Mesenchymal stem cell (in vitro differentiated cells and primary cell): ENCODE results near the gene ERCC3.
"Not testable (repeated sequence)": the region's sequence is repeated elsewhere in the genome, so short reads cannot be mapped to it uniquely, and the experiment has no call there.

Experiments
- DNase-seq: peaks from one replicate; pipeline ENCODE4 v3.0.0-alpha.2; 2013
- H2AFZ ChIP-seq: one replicate; pipeline ENCODE4 v1.6.1; 2013; ENCODE audit warnings: low read depth, mild to moderate bottlenecking, control low read depth, inconsistent platforms, low read length, moderate library complexity
- H2AK5ac ChIP-seq: 2 replicates; pipeline ENCODE4 v1.6.1; 2013; ENCODE audit warnings: low read length, moderate library complexity, mild to moderate bottlenecking, inconsistent platforms; ENCODE audit not compliant: severe bottlenecking
- H2BK120ac ChIP-seq: one replicate; pipeline ENCODE4 v1.6.1; 2013; ENCODE audit warnings: low read depth, mild to moderate bottlenecking, inconsistent platforms, low read length, moderate library complexity
- H2BK12ac ChIP-seq, 2 experiments: one replicate each; pipeline ENCODE4 v1.6.1; 2013; ENCODE audit warnings: inconsistent platforms in 2 of 2, low read length in 2 of 2, mild to moderate bottlenecking in 2 of 2, moderate library complexity in 2 of 2, control low read depth in 1 of 2
- H2BK15ac ChIP-seq: one replicate; pipeline ENCODE4 v1.6.1; 2013; ENCODE audit warnings: mild to moderate bottlenecking, low read depth, inconsistent platforms; ENCODE audit not compliant: poor library complexity, severe bottlenecking
- H2BK5ac ChIP-seq: 2 replicates; pipeline ENCODE4 v1.6.1; 2013; ENCODE audit warnings: low read depth, mild to moderate bottlenecking, low read length, control low read depth, inconsistent platforms; ENCODE audit not compliant: poor library complexity, severe bottlenecking
- H3K14ac ChIP-seq, 2 experiments: one replicate each; pipeline ENCODE4 v1.6.1; 2013; ENCODE audit warnings: inconsistent platforms in 2 of 2, low read length in 2 of 2, control low read depth in 1 of 2, mild to moderate bottlenecking in 1 of 2, moderate library complexity in 1 of 2
- H3K18ac ChIP-seq, 2 experiments: one replicate each; pipeline ENCODE4 v1.6.1; 2013; ENCODE audit warnings: inconsistent platforms in 2 of 2, low read length in 2 of 2, control low read depth in 1 of 2, low read depth in 1 of 2, mild to moderate bottlenecking in 1 of 2
- H3K23ac ChIP-seq, 2 experiments: one replicate each; pipeline ENCODE4 v1.6.1; 2013; ENCODE audit warnings: inconsistent platforms in 2 of 2, low read length in 2 of 2, mild to moderate bottlenecking in 2 of 2, moderate library complexity in 2 of 2, control low read depth in 1 of 2
- H3K27ac ChIP-seq: 2 replicates; pipeline ENCODE4 v1.5.1; 2013; ENCODE audit warnings: mild to moderate bottlenecking, moderate library complexity, low read length, control low read depth, inconsistent platforms; ENCODE audit not compliant: poor library complexity, severe bottlenecking
- H3K27me3 ChIP-seq, 2 experiments: 2 replicates each; pipeline versions ENCODE4 v1.6.1 to v1.7.0; 2013; ENCODE audit warnings: low read length in 2 of 2, mild to moderate bottlenecking in 2 of 2, moderate library complexity in 2 of 2, control low read depth in 1 of 2, inconsistent platforms in 1 of 2; ENCODE audit not compliant: control insufficient read depth in 1 of 2, insufficient read depth in 1 of 2
- H3K36me3 ChIP-seq, 2 experiments: 2 replicates each; pipeline versions ENCODE4 v1.6.1 to v1.7.0; 2013; ENCODE audit warnings: low read length in 2 of 2, control low read depth in 1 of 2, inconsistent platforms in 1 of 2, low read depth in 1 of 2, mild to moderate bottlenecking in 1 of 2; ENCODE audit not compliant: insufficient read depth in 2 of 2, control insufficient read depth in 1 of 2
- H3K4ac ChIP-seq, 2 experiments: one replicate each; pipeline ENCODE4 v1.6.1; 2013; ENCODE audit warnings: inconsistent platforms in 2 of 2, low read length in 2 of 2, mild to moderate bottlenecking in 2 of 2, moderate library complexity in 2 of 2, control low read depth in 1 of 2, low read depth in 1 of 2
- H3K4me1 ChIP-seq: 2 replicates; pipeline ENCODE4 v1.6.1; 2013; ENCODE audit warnings: low read depth, low read length, control low read depth; ENCODE audit not compliant: control insufficient read depth, insufficient read depth
- H3K4me2 ChIP-seq: 2 replicates; pipeline ENCODE4 v1.6.1; 2013; ENCODE audit warnings: low read length, mild to moderate bottlenecking, inconsistent platforms; ENCODE audit not compliant: poor library complexity, severe bottlenecking
- H3K4me3 ChIP-seq, 2 experiments: 2 replicates each; pipeline versions ENCODE4 v1.5.1 to v1.7.0; 2013; ENCODE audit warnings: low read length in 2 of 2, mild to moderate bottlenecking in 2 of 2, control low read depth in 1 of 2, low read depth in 1 of 2; ENCODE audit not compliant: insufficient read depth in 1 of 2
- H3K79me1 ChIP-seq: replicated peaks from 2 replicates; pipeline ENCODE4 v1.6.1; 2013; ENCODE audit warnings: mild to moderate bottlenecking, control low read depth, low read length, inconsistent platforms; ENCODE audit not compliant: poor library complexity, severe bottlenecking
- H3K9ac ChIP-seq: 2 replicates; pipeline ENCODE4 v1.7.0; 2013; ENCODE audit warnings: mild to moderate bottlenecking, low read length, moderate library complexity
- H3K9me3 ChIP-seq: 2 replicates; pipeline ENCODE4 v1.7.0; 2013; ENCODE audit warnings: mild to moderate bottlenecking, low read length; ENCODE audit not compliant: control insufficient read depth
- H4K8ac ChIP-seq: one replicate; pipeline ENCODE4 v1.6.1; 2013; ENCODE audit warnings: inconsistent platforms, mild to moderate bottlenecking, low read length, moderate library complexity
- H4K91ac ChIP-seq: one replicate; pipeline ENCODE4 v1.6.1; 2013; ENCODE audit warnings: mild to moderate bottlenecking, low read length, inconsistent platforms
- WGBS: methylation state at CpG from one replicate; pipeline ENCODE4 v1.1.7; 2013; ENCODE audit warnings: mixed read lengths; 5-methylcytosine and 5-hydroxymethylcytosine counted together

ERCC3 gene

DNA sequence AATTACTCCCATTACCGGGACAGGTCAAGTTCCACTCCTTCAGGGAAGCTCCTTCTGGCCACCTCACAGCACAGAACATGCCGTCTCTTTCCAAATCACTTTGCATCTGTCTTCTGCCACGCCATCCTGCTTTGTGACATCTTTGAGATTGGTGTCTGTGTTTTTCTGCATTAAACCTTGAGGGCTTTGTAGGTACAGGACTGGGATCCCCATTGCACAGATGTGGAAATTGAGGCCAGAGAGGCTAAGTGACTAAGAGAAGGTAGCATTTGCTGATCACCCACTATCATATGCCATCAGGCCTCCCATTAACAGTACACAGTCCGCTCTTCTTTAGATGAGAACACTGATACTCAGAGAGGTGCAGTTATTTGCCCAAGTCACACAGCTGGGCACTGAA, 64.4 kb downstream of the ERCC3 start:
- Histone ChIP-seq H3K4me2 (no peak overlapping the region), H3K18ac (no peak overlapping the region), H2AFZ (no peak overlapping the region), H2AK5ac (no peak overlapping the region), H2BK15ac (no peak overlapping the region), H3K14ac (no peak overlapping the region), H3K27ac (no peak overlapping the region), H2BK120ac (no peak overlapping the region), H3K23ac (no peak overlapping the region), H3K4me1 (peaks cover 9% of the 10 kb centered on the region), H3K4me3 (no peak overlapping the region), H2BK5ac (no peak overlapping the region), H3K9ac (no peak overlapping the region), H3K9me3 (no peaks in the 10 kb centered on the region), H3K4ac (no peak overlapping the region), H4K91ac (no peak overlapping the region), H3K36me3 (no peaks in the 10 kb centered on the region), H3K27me3 (no peaks in the 10 kb centered on the region), H2BK12ac (no peak overlapping the region), H4K8ac (no peak overlapping the region), H3K79me1 (no peaks in the 10 kb centered on the region)
- WGBS = 91% methylated on average over 4 of the region's 4 CpGs
- no peak for DNase-seq

DNA sequence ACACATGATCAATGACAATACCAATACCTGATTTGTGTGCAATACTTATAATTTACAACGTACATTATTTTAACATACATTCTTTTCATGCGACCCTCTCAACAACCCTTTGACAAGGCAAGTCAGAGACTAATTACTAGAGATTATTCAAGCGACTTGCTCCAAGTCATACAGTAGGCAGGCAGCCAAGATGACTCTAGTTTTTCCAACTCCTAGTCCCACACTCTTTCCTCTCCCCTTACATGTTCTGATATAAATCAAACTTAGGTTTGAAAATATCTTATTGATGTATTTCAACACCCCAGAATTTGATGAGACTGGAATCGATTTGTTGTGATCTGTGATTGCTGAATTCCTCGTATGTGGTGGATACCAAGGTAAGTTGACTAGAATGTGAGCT, 65.8 kb downstream of the ERCC3 start:
- Histone ChIP-seq H3K4me3 (no peak overlapping the region), H2BK12ac (no peak overlapping the region), H2BK120ac (no peak overlapping the region), H3K36me3 (no peaks in the 10 kb centered on the region), H2AFZ (no peak overlapping the region), H3K27me3 (peaks cover 0 to 3% of the 10 kb centered on the region in 2 experiments), H2BK5ac (no peak overlapping the region), H4K91ac (no peak overlapping the region), H4K8ac (no peak overlapping the region), H2BK15ac (no peak overlapping the region), H3K4me2 (no peak overlapping the region), H3K4ac (no peak overlapping the region), H3K27ac (no peak overlapping the region), H3K14ac (no peak overlapping the region), H3K18ac (no peak overlapping the region), H3K9ac (no peak overlapping the region), H3K4me1 (peaks cover 9% of the 10 kb centered on the region), H3K9me3 (no peaks in the 10 kb centered on the region), H3K79me1 (no peaks in the 10 kb centered on the region), H3K23ac (no peak overlapping the region), H2AK5ac (no peak overlapping the region)
- DNase-seq = no peak
- WGBS = 92% methylated on average over 5 of the region's 5 CpGs

DNA sequence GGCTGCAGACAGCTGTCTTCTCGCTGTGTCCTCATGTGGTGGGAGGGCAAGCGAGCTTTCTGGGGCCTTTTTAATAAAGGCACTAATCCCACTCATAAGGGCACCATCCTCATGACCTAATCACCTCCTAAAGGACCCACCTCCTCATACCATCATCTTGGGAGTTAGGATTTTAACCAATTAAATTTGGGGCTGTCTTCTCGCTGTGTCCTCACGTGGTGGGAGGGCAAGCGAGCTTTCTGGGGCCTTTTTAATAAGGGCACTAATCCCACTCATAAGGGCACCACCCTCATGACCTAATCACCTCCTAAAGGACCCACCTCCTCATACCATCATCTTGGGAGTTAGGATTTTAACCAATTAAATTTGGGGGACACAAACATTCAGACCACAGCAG, 66.7 kb downstream of the ERCC3 start:
- DNase-seq, H3K36me3 ChIP-seq, H3K9me3 ChIP-seq, H2BK5ac ChIP-seq, H3K79me1 ChIP-seq, H2AFZ ChIP-seq, H2BK15ac ChIP-seq, H3K4me1 ChIP-seq, H3K27me3 ChIP-seq, H2AK5ac ChIP-seq, H3K23ac ChIP-seq, H4K91ac ChIP-seq, H3K4me3 ChIP-seq, H4K8ac ChIP-seq, H3K27ac ChIP-seq, H3K4me2 ChIP-seq: not testable (repeated sequence)
- Histone ChIP-seq H2BK120ac (peak overlapping the region; percentile 23), H3K9ac (peak overlapping the region; percentile 66), H3K14ac (peak overlapping the region in 1 of 2 experiments; percentile 77), H3K18ac (peak overlapping the region in 1 of 2 experiments; percentile 91), H2BK12ac (peak overlapping the region; percentile 14 to 86), H3K4ac (peak overlapping the region in 1 of 2 experiments; percentile 12)
- 90% methylated on average over 5 of the region's 5 CpGs for WGBS

DNA sequence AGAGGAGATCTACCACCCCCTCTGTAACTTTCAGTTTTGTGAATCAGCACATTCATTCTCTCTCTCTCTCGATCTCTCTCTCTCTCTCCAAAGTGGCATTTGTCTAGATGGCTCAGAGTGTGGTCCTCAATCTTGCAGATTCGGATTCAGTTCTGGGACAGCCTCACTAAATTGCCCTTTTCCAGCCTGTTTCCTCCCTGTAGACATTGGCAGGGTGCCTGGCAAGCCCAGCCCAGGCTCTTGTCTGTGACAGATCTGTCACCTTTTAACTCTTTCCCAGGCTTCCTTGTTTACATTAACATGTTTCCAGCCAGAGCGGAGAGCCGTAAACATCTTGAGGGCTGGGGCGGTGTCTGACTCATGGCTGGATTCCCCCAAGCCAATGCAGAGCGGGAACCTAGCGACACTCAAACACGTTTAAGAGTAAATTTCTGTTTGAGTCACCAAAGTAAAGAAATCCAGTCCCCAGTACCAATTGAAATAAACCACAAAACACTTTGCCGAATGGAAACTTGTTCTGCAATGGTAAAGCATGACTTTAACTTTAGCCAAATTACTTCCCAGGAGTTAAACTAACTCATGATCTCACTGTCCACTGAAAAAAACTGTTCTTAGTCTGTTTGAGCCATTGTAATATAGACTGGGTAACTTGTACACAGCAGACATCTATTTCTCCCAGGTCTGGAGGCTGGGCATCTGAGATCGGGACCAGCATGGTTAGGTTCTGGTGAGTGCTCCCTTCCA, 67.3 kb downstream of the ERCC3 start:
- H2AFZ ChIP-seq = no peak overlapping the region
- no peaks in the 10 kb centered on the region for H3K36me3 ChIP-seq
- H3K9ac ChIP-seq = peak overlapping the region; percentile 66
- peaks cover 0 to 4% of the 10 kb centered on the region in 2 experiments for H3K27me3 ChIP-seq
- WGBS = 8% methylated on average over 10 of the region's 10 CpGs
- peak overlapping the region; percentile 52 for H2AK5ac ChIP-seq
- peak overlapping the region in 1 of 2 experiments; percentile 35 for H3K4me3 ChIP-seq
- H3K4me1 ChIP-seq = peaks cover 9% of the 10 kb centered on the region
- H3K9me3 ChIP-seq = no peaks in the 10 kb centered on the region
- no peaks in the 10 kb centered on the region for H3K79me1 ChIP-seq
- peak overlapping the region; percentile 21 for H2BK120ac ChIP-seq
- no peak overlapping the region for H3K27ac ChIP-seq
- H4K91ac ChIP-seq = no peak overlapping the region
- H3K23ac ChIP-seq = no peak overlapping the region
- H3K4ac ChIP-seq = peak overlapping the region in 1 of 2 experiments; percentile 94
- H2BK5ac ChIP-seq = no peak overlapping the region
- peak overlapping the region; percentile 81 to 96 for H2BK12ac ChIP-seq
- peak overlapping the region in 1 of 2 experiments; percentile 77 for H3K14ac ChIP-seq
- DNase-seq = peak; percentile 100
- H3K18ac ChIP-seq = peak overlapping the region in 1 of 2 experiments; percentile 91
- no peak overlapping the region for H4K8ac ChIP-seq
- no peak overlapping the region for H2BK15ac ChIP-seq
- H3K4me2 ChIP-seq = peak overlapping the region; percentile 0
